ENCODE data around the gene SLC22A31. TPM values are rescaled to one million over a fixed set of nuclear protein-coding genes. Genes with fewer than 3 reads are reported as not detected.
A peak's percentile ranks its signal among the peaks of the same experiment; 100 is the strongest.
"Not testable (repeated sequence)": the region's sequence is repeated elsewhere in the genome, so short reads cannot be mapped to it uniquely, and the experiment has no call there.

Gene SLC22A31
- not detected for total RNA-seq

DNA sequence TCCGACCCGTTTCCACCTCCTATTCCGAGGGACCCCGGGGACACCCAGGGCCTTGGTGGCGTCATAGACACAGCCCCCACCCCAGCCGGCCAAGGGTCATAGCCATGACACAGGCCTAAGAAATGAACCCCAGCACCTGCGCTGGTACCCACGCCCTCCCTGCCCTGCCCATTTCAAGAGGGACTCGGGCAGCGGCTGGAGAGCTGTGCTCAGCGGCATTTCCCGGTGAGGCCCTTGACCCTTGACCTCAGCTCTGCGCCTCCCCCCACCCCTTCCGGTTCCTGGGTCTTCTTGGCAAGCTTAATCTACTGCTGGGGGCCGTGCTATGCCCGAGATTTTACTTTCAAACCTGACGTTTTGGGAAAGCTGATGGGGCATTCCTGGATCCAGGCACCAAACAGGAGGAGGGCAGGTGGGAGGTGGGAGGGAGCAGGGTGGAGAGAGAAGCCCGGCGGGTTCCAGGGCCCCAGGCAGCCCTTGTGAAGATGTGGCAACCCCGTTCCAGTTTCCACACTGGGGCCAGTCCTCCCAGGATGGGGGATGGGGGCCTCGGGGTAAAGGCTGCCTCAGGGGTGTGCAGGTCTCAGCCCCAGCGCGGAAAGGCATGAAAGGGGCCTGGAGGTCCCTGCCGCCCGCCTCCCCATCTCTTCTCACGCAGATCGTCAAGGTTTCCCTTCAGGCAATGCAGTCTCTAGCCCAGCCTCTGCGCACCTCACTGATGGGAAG is at the start of gene SLC22A31:
Gene SLC22A31 (minus strand): TSS at position 414 of the 726 bp plus-strand sequence. CDS start 36 bp downstream, at position 378.
- peaks cover 0 to 2% (median 0%) of the 10 kb centered on the region in 3 donors for H3K9me3 ChIP-seq (ENCODE audit: control insufficient read depth in 3 of 3, low read length in 3 of 3)
- no peak within 1 kb of the TSS for H3K4me3 ChIP-seq (ENCODE audit: low read length in 3 of 3)
- peaks cover 48 to 61% (median 48%) of the 10 kb centered on the region in 3 donors for H3K27me3 ChIP-seq (ENCODE audit: control insufficient read depth in 3 of 3, insufficient read depth in 3 of 3, low read length in 3 of 3)
- H3K27ac ChIP-seq (ENCODE audit: low read depth, low read length), result no peak within 1 kb of the TSS
- no peaks in the 10 kb centered on the region for H3K36me3 ChIP-seq (ENCODE audit: control insufficient read depth in 3 of 3, insufficient read depth in 3 of 3, low read length in 3 of 3)
- no peak within 1 kb of the TSS for H3K9ac ChIP-seq (ENCODE audit: low read depth in 1 of 3, low read length in 3 of 3)
- peaks cover 0 to 5% (median 0%) of the 10 kb centered on the region in 3 donors for H3K4me1 ChIP-seq (ENCODE audit: control insufficient read depth in 3 of 3, insufficient read depth in 3 of 3, low read length in 3 of 3)

DNA sequence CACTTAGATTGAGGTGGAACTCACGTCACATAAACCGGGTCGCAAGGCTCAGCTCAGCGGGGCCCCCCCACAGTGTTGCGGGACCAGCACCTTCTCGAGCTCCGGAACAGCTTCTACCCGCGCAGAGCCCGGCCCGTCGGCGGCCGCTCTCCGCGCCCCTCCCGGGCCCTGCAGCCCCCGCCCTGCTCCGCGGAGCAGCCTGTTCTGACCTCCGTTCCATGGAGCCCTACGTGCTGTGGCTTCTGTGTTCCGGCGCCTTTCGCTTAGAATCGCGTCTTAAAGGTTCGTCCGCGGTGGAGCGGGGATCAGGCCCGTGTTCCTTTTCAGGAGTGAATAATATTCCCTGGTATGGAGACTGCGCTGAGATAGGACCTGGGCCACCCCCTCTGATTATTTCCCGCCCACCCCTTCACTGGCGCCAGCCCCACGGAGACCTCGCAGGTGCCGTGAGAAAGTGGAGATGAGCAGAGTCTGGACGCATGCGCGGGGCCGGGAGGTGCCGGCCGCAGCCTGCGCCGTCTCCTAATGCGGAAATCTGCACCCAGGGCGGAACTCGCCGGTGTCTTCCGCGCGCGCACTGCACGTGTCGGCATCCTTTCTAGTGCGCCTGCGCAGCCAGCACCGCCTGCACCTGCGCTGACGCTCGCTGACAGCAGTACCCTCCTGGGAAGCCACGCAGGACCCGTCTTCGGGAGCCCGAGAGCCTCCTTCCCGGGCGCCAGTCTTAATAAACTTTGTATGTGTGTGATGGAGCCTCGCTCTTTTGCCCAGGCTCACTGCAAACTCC is 48.1 kb upstream of the SLC22A31 start:
- Histone ChIP-seq H3K4me1 (ENCODE audit: control insufficient read depth in 3 of 3, insufficient read depth in 3 of 3, low read length in 3 of 3) (peaks cover 0 to 5% (median 4%) of the 10 kb centered on the region in 3 donors), H3K27ac (ENCODE audit: low read depth, low read length) (no peak overlapping the region), H3K27me3 (ENCODE audit: control insufficient read depth in 3 of 3, insufficient read depth in 3 of 3, low read length in 3 of 3) (peaks cover 0 to 19% (median 11%) of the 10 kb centered on the region in 3 donors), H3K4me3 (ENCODE audit: low read length in 3 of 3) (peak overlapping the region in 1 of 3 donors; percentile 36), H3K9ac (ENCODE audit: low read depth in 1 of 3, low read length in 3 of 3) (no peak overlapping the region), H3K9me3 (ENCODE audit: control insufficient read depth in 3 of 3, low read length in 3 of 3) (peaks cover 0 to 2% (median 0%) of the 10 kb centered on the region in 3 donors), H3K36me3 (ENCODE audit: control insufficient read depth in 3 of 3, insufficient read depth in 3 of 3, low read length in 3 of 3) (no peaks in the 10 kb centered on the region)

DNA sequence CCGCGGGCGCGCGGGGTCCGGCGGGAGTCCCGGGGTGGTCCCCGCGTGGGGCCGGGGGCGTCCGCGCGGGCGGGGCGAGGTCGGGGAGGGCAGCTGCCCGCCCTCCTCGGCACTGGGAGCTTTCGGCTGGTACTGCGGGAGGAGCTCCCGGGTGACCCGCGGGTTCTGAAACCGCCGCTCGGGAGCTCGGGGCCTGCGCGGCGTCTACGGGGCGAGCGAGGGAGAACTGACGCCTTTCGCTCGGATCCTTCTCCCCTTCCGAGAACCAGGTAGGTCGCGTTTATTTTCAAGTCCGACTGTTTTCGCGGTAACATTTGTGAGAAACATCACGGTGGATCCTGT is 47.4 kb upstream of the SLC22A31 start:
- H3K9me3 ChIP-seq (ENCODE audit: control insufficient read depth in 3 of 3, low read length in 3 of 3); H3K27ac ChIP-seq (ENCODE audit: low read depth, low read length); H3K4me1 ChIP-seq (ENCODE audit: control insufficient read depth in 3 of 3, insufficient read depth in 3 of 3, low read length in 3 of 3); H3K36me3 ChIP-seq (ENCODE audit: control insufficient read depth in 3 of 3, insufficient read depth in 3 of 3, low read length in 3 of 3): not testable (repeated sequence)
- H3K27me3 ChIP-seq (ENCODE audit: control insufficient read depth in 3 of 3, insufficient read depth in 3 of 3, low read length in 3 of 3), result peaks cover 0 to 19% (median 11%) of the 10 kb centered on the region in 3 donors
- peak overlapping the region in 2 of 3 donors; percentile 35 to 36 for H3K4me3 ChIP-seq (ENCODE audit: low read length in 3 of 3)
- peak overlapping the region in 1 of 3 donors; percentile 25 for H3K9ac ChIP-seq (ENCODE audit: low read depth in 1 of 3, low read length in 3 of 3)

DNA sequence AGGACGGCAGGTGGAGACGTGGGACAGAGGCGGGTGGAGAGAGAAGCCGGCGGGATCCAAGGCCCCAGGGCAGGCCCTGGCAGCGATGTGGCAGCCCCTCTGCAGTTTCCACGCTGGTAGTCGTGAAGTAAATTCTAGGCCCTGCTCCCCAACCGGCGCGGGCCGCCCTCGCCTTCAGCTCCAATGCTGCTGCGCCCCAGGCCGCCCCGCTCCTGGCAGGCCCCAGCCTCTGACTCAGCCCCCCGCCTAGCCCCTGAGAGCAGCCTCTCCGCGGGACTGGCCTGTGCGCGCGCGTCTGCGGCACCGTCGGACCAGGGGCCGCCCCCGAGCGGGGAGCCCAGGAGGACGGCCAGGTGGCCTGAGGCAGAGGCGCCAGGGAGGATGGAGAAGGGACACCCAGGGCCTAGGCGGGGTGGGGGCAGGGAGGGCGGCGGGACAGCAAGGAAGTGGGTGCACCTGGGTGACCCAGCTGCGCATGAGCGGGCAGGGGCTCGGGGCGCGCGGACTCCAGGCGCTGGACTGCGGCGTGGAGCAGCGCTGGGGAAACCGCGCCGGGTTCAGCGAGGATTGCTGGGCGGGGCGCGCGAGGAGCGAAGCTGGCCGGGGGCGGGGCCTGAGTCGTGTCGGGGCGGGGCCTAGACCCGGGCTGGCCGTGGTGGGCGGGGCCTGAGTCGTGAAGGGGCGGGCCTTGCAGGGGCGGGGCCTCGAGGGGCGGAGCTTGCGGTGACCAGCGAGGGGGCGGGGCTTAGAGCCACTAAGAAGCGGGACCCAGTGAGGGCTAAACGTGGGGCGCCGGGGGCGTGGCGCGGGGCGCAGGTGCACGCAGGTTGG is 46.8 kb upstream of the SLC22A31 start:
- Histone ChIP-seq H3K27ac (ENCODE audit: low read depth, low read length) (no peak overlapping the region), H3K9ac (ENCODE audit: low read depth in 1 of 3, low read length in 3 of 3) (peak overlapping the region in 1 of 3 donors; percentile 8), H3K27me3 (ENCODE audit: control insufficient read depth in 3 of 3, insufficient read depth in 3 of 3, low read length in 3 of 3) (peaks cover 0 to 19% (median 11%) of the 10 kb centered on the region in 3 donors), H3K9me3 (ENCODE audit: control insufficient read depth in 3 of 3, low read length in 3 of 3) (peaks cover 0 to 2% (median 0%) of the 10 kb centered on the region in 3 donors), H3K4me1 (ENCODE audit: control insufficient read depth in 3 of 3, insufficient read depth in 3 of 3, low read length in 3 of 3) (peaks cover 0 to 5% (median 4%) of the 10 kb centered on the region in 3 donors), H3K4me3 (ENCODE audit: low read length in 3 of 3) (peak overlapping the region in 1 of 3 donors; percentile 52), H3K36me3 (ENCODE audit: control insufficient read depth in 3 of 3, insufficient read depth in 3 of 3, low read length in 3 of 3) (no peaks in the 10 kb centered on the region)

DNA sequence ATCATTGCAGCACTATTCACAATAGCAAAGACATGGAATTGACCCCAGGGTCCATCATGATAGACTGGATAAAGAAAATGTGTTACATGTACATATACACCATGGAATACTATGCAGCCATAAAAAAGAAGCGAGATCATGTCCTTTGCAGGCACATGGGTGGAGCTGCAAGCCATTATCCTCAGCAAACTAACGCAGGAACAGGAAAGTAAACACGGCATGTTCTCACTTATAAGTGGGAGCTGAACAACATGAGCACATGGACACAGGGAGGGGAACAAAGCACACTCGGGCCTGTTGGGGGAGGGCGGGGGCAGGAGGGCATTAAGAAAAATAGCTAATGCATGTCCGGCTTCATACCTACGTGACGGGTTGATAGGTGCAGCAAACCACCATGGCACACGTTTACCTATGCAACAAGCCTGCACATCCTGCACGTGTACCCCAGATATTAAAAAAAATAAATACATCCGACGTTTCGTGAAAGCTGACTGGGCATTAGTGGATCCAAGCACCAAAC is 46.1 kb upstream of the SLC22A31 start:
- peak overlapping the region in 1 of 3 donors; percentile 8 for H3K9ac ChIP-seq (ENCODE audit: low read depth in 1 of 3, low read length in 3 of 3)
- H3K4me3 ChIP-seq (ENCODE audit: low read length in 3 of 3), result peak overlapping the region in 1 of 3 donors; percentile 52
- peaks cover 3 to 10% (median 7%) of the 10 kb centered on the region in 3 donors for H3K4me1 ChIP-seq (ENCODE audit: control insufficient read depth in 3 of 3, insufficient read depth in 3 of 3, low read length in 3 of 3)
- peaks cover 0 to 2% (median 0%) of the 10 kb centered on the region in 3 donors for H3K9me3 ChIP-seq (ENCODE audit: control insufficient read depth in 3 of 3, low read length in 3 of 3)
- no peaks in the 10 kb centered on the region for H3K36me3 ChIP-seq (ENCODE audit: control insufficient read depth in 3 of 3, insufficient read depth in 3 of 3, low read length in 3 of 3)
- no peak overlapping the region for H3K27ac ChIP-seq (ENCODE audit: low read depth, low read length)
- H3K27me3 ChIP-seq (ENCODE audit: control insufficient read depth in 3 of 3, insufficient read depth in 3 of 3, low read length in 3 of 3), result peaks cover 0 to 19% (median 11%) of the 10 kb centered on the region in 3 donors

DNA sequence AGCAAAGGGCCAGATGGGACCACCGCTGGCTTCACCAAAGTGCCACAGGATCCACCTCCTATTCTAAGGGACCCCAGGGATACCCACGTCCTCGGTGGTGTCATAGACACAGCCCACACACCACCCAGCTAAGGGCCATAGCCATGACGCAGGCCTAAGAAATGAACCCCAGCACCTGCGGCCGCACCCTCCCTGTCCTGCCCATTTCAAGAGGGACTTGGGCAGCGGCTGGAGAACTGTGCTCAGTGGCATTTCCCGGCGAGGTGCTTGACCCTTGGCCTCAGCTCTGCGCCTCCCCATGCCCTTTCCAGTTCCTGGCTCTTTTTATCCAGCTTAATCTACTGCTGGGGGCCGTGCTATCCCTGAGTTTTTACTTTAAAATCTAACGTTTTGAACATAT is 44.4 kb upstream of the SLC22A31 start:
- peaks cover 0 to 19% (median 8%) of the 10 kb centered on the region in 3 donors for H3K27me3 ChIP-seq (ENCODE audit: control insufficient read depth in 3 of 3, insufficient read depth in 3 of 3, low read length in 3 of 3)
- H3K27ac ChIP-seq (ENCODE audit: low read depth, low read length), result no peak overlapping the region
- no peaks in the 10 kb centered on the region for H3K36me3 ChIP-seq (ENCODE audit: control insufficient read depth in 3 of 3, insufficient read depth in 3 of 3, low read length in 3 of 3)
- H3K9ac ChIP-seq (ENCODE audit: low read depth in 1 of 3, low read length in 3 of 3), result no peak overlapping the region
- peaks cover 3 to 14% (median 7%) of the 10 kb centered on the region in 3 donors for H3K4me1 ChIP-seq (ENCODE audit: control insufficient read depth in 3 of 3, insufficient read depth in 3 of 3, low read length in 3 of 3)
- H3K9me3 ChIP-seq (ENCODE audit: control insufficient read depth in 3 of 3, low read length in 3 of 3), result peaks cover 0 to 2% (median 0%) of the 10 kb centered on the region in 3 donors
- no peak overlapping the region for H3K4me3 ChIP-seq (ENCODE audit: low read length in 3 of 3)

DNA sequence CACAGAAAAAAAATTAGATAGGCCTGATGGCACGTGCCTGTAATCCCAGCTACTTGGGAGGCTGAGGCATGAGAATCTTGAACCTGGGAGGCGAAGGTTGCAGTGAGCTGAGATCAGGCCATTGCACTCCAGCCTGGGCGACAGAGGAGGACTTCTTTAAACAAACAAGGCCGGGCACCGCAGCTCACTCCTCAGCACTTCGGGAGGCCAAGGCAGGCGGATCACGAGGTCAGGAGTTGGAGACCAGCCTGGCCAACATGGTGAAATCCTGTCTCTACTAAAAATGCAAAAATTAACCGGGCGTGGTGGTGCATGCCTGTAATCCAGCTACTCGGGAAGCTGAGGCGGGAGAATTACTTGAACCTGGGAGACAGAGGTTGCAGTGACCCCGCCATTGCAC is 43.9 kb upstream of the SLC22A31 start:
- H3K36me3 ChIP-seq (ENCODE audit: control insufficient read depth in 3 of 3, insufficient read depth in 3 of 3, low read length in 3 of 3); H3K4me3 ChIP-seq (ENCODE audit: low read length in 3 of 3); H3K9me3 ChIP-seq (ENCODE audit: control insufficient read depth in 3 of 3, low read length in 3 of 3); H3K9ac ChIP-seq (ENCODE audit: low read depth in 1 of 3, low read length in 3 of 3); H3K27ac ChIP-seq (ENCODE audit: low read depth, low read length): not testable (repeated sequence)
- Histone ChIP-seq H3K27me3 (ENCODE audit: control insufficient read depth in 3 of 3, insufficient read depth in 3 of 3, low read length in 3 of 3) (peaks cover 0 to 19% (median 8%) of the 10 kb centered on the region in 3 donors), H3K4me1 (ENCODE audit: control insufficient read depth in 3 of 3, insufficient read depth in 3 of 3, low read length in 3 of 3) (peaks cover 3 to 14% (median 7%) of the 10 kb centered on the region in 3 donors)

DNA sequence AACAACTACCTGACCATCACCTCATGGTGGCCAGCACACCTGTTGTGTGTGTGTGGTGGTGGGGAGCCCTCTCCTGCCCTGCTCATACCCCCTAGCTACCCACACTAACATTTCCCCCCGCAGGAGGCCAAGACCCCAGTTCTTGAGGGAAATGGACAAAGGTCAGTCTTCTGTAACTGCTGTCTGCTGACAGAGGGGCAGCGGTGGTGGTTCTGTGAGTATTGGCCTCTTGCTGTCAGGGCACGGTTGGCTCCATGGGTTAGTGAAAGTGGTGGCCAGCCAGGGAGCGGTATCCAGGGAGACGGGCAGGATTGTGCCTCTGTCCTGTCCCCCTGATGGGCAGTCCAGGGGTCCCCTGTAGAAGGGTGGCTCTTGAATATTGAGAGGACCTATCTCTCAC is 43.3 kb upstream of the SLC22A31 start:
- H3K9me3 ChIP-seq (ENCODE audit: control insufficient read depth in 3 of 3, low read length in 3 of 3), result peaks cover 0 to 2% (median 0%) of the 10 kb centered on the region in 3 donors
- H3K36me3 ChIP-seq (ENCODE audit: control insufficient read depth in 3 of 3, insufficient read depth in 3 of 3, low read length in 3 of 3), result no peaks in the 10 kb centered on the region
- H3K27ac ChIP-seq (ENCODE audit: low read depth, low read length), result no peak overlapping the region
- no peak overlapping the region for H3K9ac ChIP-seq (ENCODE audit: low read depth in 1 of 3, low read length in 3 of 3)
- H3K4me3 ChIP-seq (ENCODE audit: low read length in 3 of 3), result no peak overlapping the region
- peaks cover 3 to 14% (median 7%) of the 10 kb centered on the region in 3 donors for H3K4me1 ChIP-seq (ENCODE audit: control insufficient read depth in 3 of 3, insufficient read depth in 3 of 3, low read length in 3 of 3)
- H3K27me3 ChIP-seq (ENCODE audit: control insufficient read depth in 3 of 3, insufficient read depth in 3 of 3, low read length in 3 of 3), result peaks cover 0 to 18% (median 8%) of the 10 kb centered on the region in 3 donors

DNA sequence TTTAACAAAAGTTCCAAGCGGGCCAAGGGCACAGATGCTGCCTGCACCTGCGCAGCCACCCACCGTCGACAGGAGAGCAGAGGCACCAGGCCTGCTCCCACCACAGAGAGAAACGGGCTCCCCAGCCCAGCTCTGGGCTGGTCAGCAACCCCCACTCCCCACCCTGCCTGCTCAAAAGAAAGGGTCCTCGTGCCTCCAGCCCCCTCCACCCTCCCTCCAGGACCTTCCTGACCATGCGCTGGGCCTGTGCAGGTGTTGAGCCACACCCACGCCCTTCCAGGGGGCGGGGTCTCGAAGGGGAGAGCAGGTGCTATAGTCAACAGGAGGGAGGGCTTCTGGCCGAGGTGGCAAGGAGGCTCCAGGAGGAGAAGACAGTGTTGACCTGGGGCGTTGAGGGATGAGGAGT is 42.5 kb upstream of the SLC22A31 start:
- Histone ChIP-seq H3K27ac (ENCODE audit: low read depth, low read length) (no peak overlapping the region), H3K4me3 (ENCODE audit: low read length in 3 of 3) (no peak overlapping the region), H3K9ac (ENCODE audit: low read depth in 1 of 3, low read length in 3 of 3) (no peak overlapping the region), H3K27me3 (ENCODE audit: control insufficient read depth in 3 of 3, insufficient read depth in 3 of 3, low read length in 3 of 3) (peaks cover 0 to 11% (median 4%) of the 10 kb centered on the region in 3 donors), H3K9me3 (ENCODE audit: control insufficient read depth in 3 of 3, low read length in 3 of 3) (peaks cover 0 to 2% (median 0%) of the 10 kb centered on the region in 3 donors), H3K4me1 (ENCODE audit: control insufficient read depth in 3 of 3, insufficient read depth in 3 of 3, low read length in 3 of 3) (peaks cover 3 to 14% (median 7%) of the 10 kb centered on the region in 3 donors), H3K36me3 (ENCODE audit: control insufficient read depth in 3 of 3, insufficient read depth in 3 of 3, low read length in 3 of 3) (no peaks in the 10 kb centered on the region)

All from skeletal muscle tissue (tissue), 4 donors.